Stomach (tissue), 4 donors: ENCODE data around the gene MYB.

Experiments used
- CTCF ChIP-seq, 7 experiments: fragments of 450-650 bp in 4 of 7; fragments of 200-600 bp in 3 of 7; sonication (generic) in 3 of 7; IDR thresholded peaks; one replicate each; pipeline ENCODE4 v1.5.1; 2016 to 2019; ENCODE audit warnings: antibody characterized with exemption in 7 of 7, control low read depth in 2 of 7, mild to moderate bottlenecking in 1 of 7
- POLR2A ChIP-seq, 4 donors: fragments of 450-650 bp; IDR thresholded peaks; one replicate each; pipeline ENCODE4 v1.6.1; 2016; ENCODE audit warnings: antibody characterized with exemption in 4 of 4, control low read depth in 2 of 4, mild to moderate bottlenecking in 1 of 4, moderate library complexity in 1 of 4

- TF ChIP-seq CTCF (IDR thresholded peaks at IDR 0.05) (no peak), POLR2A (IDR thresholded peaks at IDR 0.05) (no peak)
Measured at GRCh38 chr6:135268740-135269139, 87.6 kb downstream of the MYB start.
